HepG2 (cell line): ENCODE measurements around the gene HOXB5. TPM values are rescaled to one million over a fixed set of nuclear protein-coding genes. Genes with fewer than 3 reads are reported as not detected.

Experiments
- ATAC-seq: fragments of 200-7000 bp; cut with Tn5 transposase; 3 replicates; pipeline ENCODE4 v1.9.1; 2020; ENCODE audit warnings: mild to moderate bottlenecking, moderate library complexity
- BruUV-seq: library from RNA; stranded (reverse); fragments of 400-500 nt; replicated peaks from 2 replicates; lab custom pipeline; 2021; lab: Mats Ljungman, UMichigan
- CTCF ChIA-PET: fragments of 300-600 bp; formaldehyde crosslinking; extraction: SDS; loops from one replicate; lab custom pipeline; 2021; ENCODE audit warnings: low total read pairs, inconsistent platforms, low intra/inter-chr PET ratio; lab: Yijun Ruan, JAX
- POLR2A ChIA-PET: fragments of 350-600 bp; sonication (Branson Sonifier 250); formaldehyde crosslinking; loops from one replicate; lab custom pipeline; 2020; ENCODE audit warnings: antibody characterized with exemption, inconsistent platforms; lab: Yijun Ruan, JAX
- DNase-seq: peaks from one replicate; pipeline ENCODE4 v3.0.0-alpha.2; 2015; ENCODE audit warnings: low spot score
- FAIRE-seq: peaks from 3 replicates; lab custom pipeline; 2011; peaks lifted over from hg19 to GRCh38; lab: Jason Lieb, UNC
- H2AFZ ChIP-seq: one replicate; pipeline ENCODE4 v1.6.1; 2011; ENCODE audit warnings: low read length, inconsistent platforms
- H3K27ac ChIP-seq: fragments of 300-600 bp; 3 replicates; pipeline ENCODE4 v1.8.0; 2011; ENCODE audit warnings: mixed run types, mild to moderate bottlenecking, mixed read lengths, low read length, inconsistent platforms; ENCODE audit not compliant: insufficient read depth; ENCODE audit errors: extremely low read length
- H3K27me3 ChIP-seq, 2 experiments: fragments of 200-600 bp in 1 of 2; 2 replicates in 1 of 2; 3 replicates in 1 of 2; pipeline versions ENCODE4 v1.6.0 to v1.8.0; 2011; ENCODE audit warnings: low read length in 2 of 2, mild to moderate bottlenecking in 2 of 2, moderate library complexity in 2 of 2, inconsistent platforms in 1 of 2; ENCODE audit not compliant: insufficient read depth in 2 of 2, control insufficient read depth in 1 of 2
- H3K36me3 ChIP-seq, 2 experiments: fragments of 200-600 bp in 1 of 2; replicated peaks in 1 of 2; 2 replicates in 1 of 2; 3 replicates in 1 of 2; pipeline versions ENCODE4 v1.5.1 to v1.8.0; 2011; ENCODE audit warnings: low read length in 2 of 2, inconsistent platforms in 1 of 2; ENCODE audit not compliant: insufficient read depth in 2 of 2, control insufficient read depth in 1 of 2
- H3K4me1 ChIP-seq: 2 replicates; pipeline ENCODE4 v1.5.1; 2012; ENCODE audit warnings: low read length, inconsistent platforms; ENCODE audit not compliant: insufficient read depth
- H3K4me2 ChIP-seq: 2 replicates; pipeline ENCODE4 v1.6.0; 2011; ENCODE audit warnings: low read depth, low read length, inconsistent platforms
- H3K4me3 ChIP-seq, 3 experiments: fragments of 200-600 bp in 1 of 3; sonication (generic), shearing (Covaris generic) in 1 of 3; replicated peaks in 1 of 3; 2 replicates each; pipeline ENCODE4 v1.5.1; 2011 to 2016; ENCODE audit warnings: low read length in 3 of 3, inconsistent platforms in 2 of 3, low read depth in 2 of 3, mild to moderate bottlenecking in 2 of 3, control low read depth in 1 of 3, mixed read lengths in 1 of 3; ENCODE audit not compliant: insufficient read depth in 1 of 3
- H3K79me2 ChIP-seq: one replicate; pipeline ENCODE4 v1.6.1; 2011; ENCODE audit warnings: low read length, inconsistent platforms; ENCODE audit not compliant: insufficient read depth
- H3K9ac ChIP-seq: 2 replicates; pipeline ENCODE4 v1.6.0; 2011; ENCODE audit warnings: mild to moderate bottlenecking, low read depth, low read length, inconsistent platforms; ENCODE audit not compliant: insufficient read depth
- H3K9me3 ChIP-seq: 2 replicates; pipeline ENCODE4 v1.5.1; 2012; ENCODE audit warnings: mild to moderate bottlenecking, low read length
- H4K20me1 ChIP-seq: 2 replicates; pipeline ENCODE4 v1.6.0; 2011; ENCODE audit warnings: inconsistent platforms, mild to moderate bottlenecking, low read length, moderate library complexity; ENCODE audit not compliant: insufficient read depth
- CEBPB ChIP-seq: IDR thresholded peaks from 2 replicates; pipeline ENCODE4 v1.6.1; 2011; ENCODE audit warnings: low read depth, low read length, improper control_type of control experiment, borderline replicate concordance
- KDM5A ChIP-seq: fragments of 200-600 bp; sonication (generic); IDR thresholded peaks from 2 replicates; pipeline ENCODE4 v1.7.0; 2018; ENCODE audit warnings: antibody characterized with exemption, mild to moderate bottlenecking, low read length, borderline replicate concordance
- MEIS2 ChIP-seq: sonication (generic); formaldehyde crosslinking; IDR thresholded peaks from 2 replicates; pipeline ENCODE4 v1.9.0; 2021; ENCODE audit warnings: mild to moderate bottlenecking, missing genetic modification reagents
- ZNF225 ChIP-seq: sonication (generic); formaldehyde crosslinking; IDR thresholded peaks from 2 replicates; pipeline ENCODE4 v1.4.0; 2020; ENCODE audit warnings: mild to moderate bottlenecking, missing genetic modification reagents
- ZNF776 ChIP-seq: sonication (generic); formaldehyde crosslinking; IDR thresholded peaks from 2 replicates; pipeline ENCODE4 v1.4.0; 2020; ENCODE audit warnings: mild to moderate bottlenecking, missing genetic modification reagents
- ZNF777 ChIP-seq: sonication (generic); formaldehyde crosslinking; IDR thresholded peaks from 2 replicates; pipeline ENCODE4 v1.4.0; 2020; ENCODE audit warnings: missing genetic modification reagents
- WGBS: methylation state at CpG from one replicate; pipeline ENCODE4 v1.1.6; 2017; ENCODE audit warnings: low lambda C conversion rate; 5-methylcytosine and 5-hydroxymethylcytosine counted together
- in situ Hi-C: cut with HindIII; loops from 2 replicates; pipeline ENCODE4 v1.10.0; 2017; ENCODE audit warnings: low pct_unique_long_range_greater_than_20kb; ENCODE audit not compliant: extremely low pct_ligation_motif_present
- intact Hi-C: fragments of 100-400 bp; cut with micrococcal nuclease; formaldehyde crosslinking; loops from one replicate; pipeline ENCODE4 v1.10.0; 2022; ENCODE audit not compliant: unreplicated experiment
- polyA plus RNA-seq, 8 experiments: library from polyadenylated mRNA; depleted of rRNA in 3 of 8; stranded (reverse) in 7 of 8; unstranded in 1 of 8; fragments of >200 nt; fragmentation: Illumina TruSeq in 4 of 8; extraction: Trizol in 4 of 8; gene quantifications; 2 replicates each; pipeline versions ENCODE4 v1.2.1 to v1.2.3, GENCODE V29; 2011 to 2016; ENCODE audit warnings: low read depth in 4 of 8, missing spikeins in 1 of 8, mixed read lengths in 1 of 8; ENCODE audit not compliant: insufficient read depth in 1 of 8
- total RNA-seq, 5 experiments: library from RNA; depleted of rRNA; stranded (reverse); fragments of >200 nt; fragmentation: Illumina TruSeq; extraction: Trizol; gene quantifications; 2 replicates each; pipeline ENCODE4 v1.2.3, GENCODE V29; 2016; ENCODE audit warnings: low read depth in 1 of 5
- TF ChIP-seq, protein P1 (sequence below): sonication (generic); formaldehyde crosslinking; IDR thresholded peaks from 2 replicates; pipeline ENCODE4 v1.5.1; 2020; ENCODE audit warnings: missing genetic modification reagents, mild to moderate bottlenecking, borderline replicate concordance
- TF ChIP-seq, protein P2 (sequence below): sonication (generic); formaldehyde crosslinking; IDR thresholded peaks from 2 replicates; pipeline ENCODE4 v1.8.1; 2023; ENCODE audit warnings: missing genetic modification reagents, mild to moderate bottlenecking, borderline replicate concordance

The HOXB5 gene
- total and polyA plus RNA-seq, 2 of the 13 experiments (the other 11 are each of a cell fraction or from before 2014, with no cell fraction given), result not detected

DNA sequence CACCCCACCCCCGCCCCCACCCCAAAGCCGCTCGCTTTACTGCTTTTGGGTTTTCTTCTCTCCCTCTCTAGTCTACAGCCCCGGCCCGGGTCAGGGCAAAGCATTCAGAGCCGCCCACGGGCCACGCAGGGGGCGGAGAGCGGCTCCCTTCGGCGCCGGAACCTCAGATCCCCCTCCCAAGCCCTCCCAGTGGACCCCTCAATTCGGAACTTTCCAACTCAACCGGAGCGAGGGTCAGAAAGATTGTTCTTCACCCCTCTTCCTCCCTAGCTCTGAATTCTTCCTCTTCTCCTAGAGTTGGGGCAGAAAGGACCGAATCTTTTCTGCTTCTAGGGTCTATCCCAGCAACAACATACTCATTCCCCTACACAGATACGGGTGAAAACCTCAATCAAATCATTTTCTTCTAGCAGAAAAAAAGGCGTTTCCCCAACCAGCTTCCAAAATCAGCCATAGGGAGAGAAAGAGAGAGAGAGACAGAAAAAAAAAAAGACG is 49.7 kb downstream of the HOXB5 start:
- CTCF ChIA-PET, result no interaction called here
- no TSS peak for BruUV-seq
- WGBS, result 32% methylated on average over 20 of the region's 20 CpGs
- in situ Hi-C loops, result no loop called here
- Histone ChIP-seq H3K4me1 (no peaks in the 10 kb centered on the region), H3K79me2 (no peaks in the 10 kb centered on the region), H3K4me2 (no peak overlapping the region), H2AFZ (no peak overlapping the region), H3K27ac (no peak overlapping the region), H3K4me3 (no peak overlapping the region), H3K9me3 (no peaks in the 10 kb centered on the region), H3K36me3 (no peaks in the 10 kb centered on the region), H3K9ac (no peak overlapping the region)
- no peak for ATAC-seq
- no peak for DNase-seq
- no peak for FAIRE-seq
- intact Hi-C loops, result no loop called here
- TF ChIP-seq CEBPB (no peak), ZNF777 (CRISPR knock-in tag) (no peak), KDM5A (no peak), MEIS2 (CRISPR knock-in tag) (no peak), ZNF225 (no peak), ZNF776 (CRISPR knock-in tag) (no peak)
- TF ChIP-seq, protein P1, sequence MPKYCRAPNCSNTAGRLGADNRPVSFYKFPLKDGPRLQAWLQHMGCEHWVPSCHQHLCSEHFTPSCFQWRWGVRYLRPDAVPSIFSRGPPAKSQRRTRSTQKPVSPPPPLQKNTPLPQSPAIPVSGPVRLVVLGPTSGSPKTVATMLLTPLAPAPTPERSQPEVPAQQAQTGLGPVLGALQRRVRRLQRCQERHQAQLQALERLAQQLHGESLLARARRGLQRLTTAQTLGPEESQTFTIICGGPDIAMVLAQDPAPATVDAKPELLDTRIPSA, result no peak
- TF ChIP-seq, protein P2, sequence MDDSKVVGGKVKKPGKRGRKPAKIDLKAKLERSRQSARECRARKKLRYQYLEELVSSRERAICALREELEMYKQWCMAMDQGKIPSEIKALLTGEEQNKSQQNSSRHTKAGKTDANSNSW (CRISPR knock-in tag), result no peak
- TF ChIP-seq, all 625 proteins: peak for 0
- POLR2A ChIA-PET, result no interaction called here
- no peaks in the 10 kb centered on the region for H4K20me1 ChIP-seq
- peaks cover 8 to 97% of the 10 kb centered on the region in 2 experiments for H3K27me3 ChIP-seq
